ENCODE data around the gene MUC4. TPM values are rescaled to one million over a fixed set of nuclear protein-coding genes. Genes with fewer than 3 reads are reported as not detected.

The MUC4 gene
- total RNA-seq, 4 donors from 2014 or later, result not detected

- TF ChIP-seq POLR2A (IDR thresholded peaks at IDR 0.05), result no peak
- no peak for TF ChIP-seq CTCF (IDR thresholded peaks at IDR 0.05)
- TF ChIP-seq EP300 (IDR thresholded peaks at IDR 0.05), result no peak
These were observed 102.9 kb downstream of the MUC4 start for GRCh38 chr3:195708626-195709481.

GRCh38 chr3:195708061-195708460 is 103.7 kb downstream of the MUC4 start:
- H3K4me1 ChIP-seq, result no peaks in the 10 kb centered on the region
- no peak overlapping the region for H3K4me3 ChIP-seq
- H3K27ac ChIP-seq, result no peak overlapping the region
- DNase-seq (ENCODE audit: low spot score in 2 of 2), result no peak
- no peaks in the 10 kb centered on the region for H3K9me3 ChIP-seq
- H3K36me3 ChIP-seq, result peaks cover 0 to 48% (median 4%) of the 10 kb centered on the region in 3 donors
- H3K27me3 ChIP-seq, result no peaks in the 10 kb centered on the region
- TF ChIP-seq CTCF (IDR thresholded peaks at IDR 0.05), result no peak
- TF ChIP-seq POLR2A (IDR thresholded peaks at IDR 0.05), result no peak
- no peak for TF ChIP-seq EP300 (IDR thresholded peaks at IDR 0.05)
- 85 to 100% methylated on average over 6 of the region's 6 CpGs for WGBS, 2 donors

More at GRCh38 chr3:195708626-195709481, 102.9 kb downstream of the MUC4 start:
- H3K27ac ChIP-seq, result no peak overlapping the region
- no peaks in the 10 kb centered on the region for H3K27me3 ChIP-seq
- 89 to 90% methylated on average over 6 of the region's 6 CpGs for WGBS, 2 donors
- H3K4me3 ChIP-seq, result no peak overlapping the region
- no peaks in the 10 kb centered on the region for H3K9me3 ChIP-seq
- H3K36me3 ChIP-seq, result peaks cover 0 to 48% (median 4%) of the 10 kb centered on the region in 3 donors
- H3K4me1 ChIP-seq, result no peaks in the 10 kb centered on the region
- no peak for DNase-seq (ENCODE audit: low spot score in 2 of 2)

- Histone ChIP-seq H3K36me3 (peaks cover 0 to 59% (median 4%) of the 10 kb centered on the region in 3 donors), H3K27me3 (no peaks in the 10 kb centered on the region), H3K9me3 (no peaks in the 10 kb centered on the region), H3K4me1 (no peaks in the 10 kb centered on the region), H3K27ac (no peak overlapping the region), H3K4me3 (no peak overlapping the region)
- no peak for TF ChIP-seq EP300 (IDR thresholded peaks at IDR 0.05)
- no peak for TF ChIP-seq CTCF (IDR thresholded peaks at IDR 0.05)
- TF ChIP-seq POLR2A (IDR thresholded peaks at IDR 0.05), result no peak
- WGBS, 2 donors, result 76 to 77% methylated on average over 9 of the region's 9 CpGs
- no peak for DNase-seq (ENCODE audit: low spot score in 2 of 2)
These were observed 106.4 kb downstream of the MUC4 start for GRCh38 chr3:195705081-195705991.

- Histone ChIP-seq H3K27me3 (no peaks in the 10 kb centered on the region), H3K27ac (no peak overlapping the region), H3K4me3 (no peak overlapping the region), H3K4me1 (no peaks in the 10 kb centered on the region), H3K36me3 (peaks cover 0 to 61% (median 4%) of the 10 kb centered on the region in 3 donors), H3K9me3 (no peaks in the 10 kb centered on the region)
- TF ChIP-seq CTCF (IDR thresholded peaks at IDR 0.05), result no peak
- no peak for DNase-seq (ENCODE audit: low spot score in 2 of 2)
- 55 to 64% methylated on average over 9 of the region's 9 CpGs for WGBS, 2 donors
These were observed 107.2 kb downstream of the MUC4 start for GRCh38 chr3:195704433-195704999.
